Erythroblast (primary cell): ENCODE results near the gene GABRB1.

ENCODE experiments used
- GATA1 ChIP-seq: IDR thresholded peaks from 2 replicates; pipeline ENCODE4 v1.6.1; 2011; ENCODE audit warnings: low read depth, mild to moderate bottlenecking, control low read depth, low read length, moderate library complexity
- POLR2A ChIP-seq: IDR thresholded peaks from 2 replicates; pipeline ENCODE4 v1.6.1; 2011; ENCODE audit warnings: mild to moderate bottlenecking, low read length

DNA sequence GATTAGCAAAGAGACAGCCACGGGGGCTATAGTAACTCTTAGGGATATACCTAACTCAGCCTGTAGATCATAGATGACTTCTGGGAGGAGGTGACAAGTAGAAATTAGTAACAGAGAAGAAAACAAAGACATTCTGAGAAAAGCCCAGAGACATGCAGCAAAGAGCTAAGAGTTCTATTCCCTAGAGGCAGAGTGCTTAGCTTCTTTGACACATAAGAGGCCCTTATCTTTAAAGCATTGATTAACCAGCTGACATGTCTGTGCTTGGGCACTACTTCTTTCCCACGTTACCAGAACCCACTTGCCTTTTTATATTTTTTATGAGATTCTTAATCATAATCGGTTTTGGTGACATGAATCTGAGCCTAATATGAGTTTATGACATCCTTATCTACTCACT lies 179.5 kb downstream of the GABRB1 start:
- TF ChIP-seq POLR2A (no peak), GATA1 (no peak)
